WTC11 (cell line): ENCODE data around the gene KCNA1.

ENCODE experiments used
- E2F4 ChIP-seq: sonication (generic); formaldehyde crosslinking; IDR thresholded peaks from 2 replicates; pipeline ENCODE4 v1.8.1; 2022; ENCODE audit warnings: low read depth, mild to moderate bottlenecking, moderate library complexity, missing genetic modification reagents, borderline replicate concordance
- ELF4 ChIP-seq: sonication (generic); formaldehyde crosslinking; IDR thresholded peaks from 2 replicates; pipeline ENCODE4 v1.8.1; 2022; ENCODE audit warnings: low read depth, mild to moderate bottlenecking, moderate library complexity, missing genetic modification reagents
- ESRRA ChIP-seq: sonication (generic); formaldehyde crosslinking; IDR thresholded peaks from 2 replicates; pipeline ENCODE4 v1.8.1; 2022; ENCODE audit warnings: mild to moderate bottlenecking, missing genetic modification reagents, borderline replicate concordance
- NR2C2 ChIP-seq: sonication (generic); formaldehyde crosslinking; IDR thresholded peaks from 2 replicates; pipeline ENCODE4 v1.8.0; 2022; ENCODE audit warnings: mild to moderate bottlenecking, missing genetic modification reagents
- ZNF317 ChIP-seq: sonication (generic); formaldehyde crosslinking; IDR thresholded peaks from 2 replicates; pipeline ENCODE4 v1.8.1; 2023; ENCODE audit warnings: low read depth, mild to moderate bottlenecking, moderate library complexity, missing genetic modification reagents, borderline replicate concordance
- ZNF396 ChIP-seq: fragments of 250-450 bp; sonication (Bioruptor Pico); IDR thresholded peaks from 2 replicates; pipeline ENCODE4 v1.8.0; 2021; ENCODE audit warnings: mild to moderate bottlenecking, moderate library complexity, borderline replicate concordance
- TF ChIP-seq, protein P1 (sequence below): fragments of 200-600 bp; IDR thresholded peaks from 2 replicates; pipeline ENCODE4 v1.8.0; 2022; ENCODE audit warnings: antibody characterized with exemption
- TF ChIP-seq, protein P2 (sequence below): fragments of 250-450 bp; sonication (Bioruptor Pico); IDR thresholded peaks from 2 replicates; pipeline ENCODE4 v1.8.0; 2021; ENCODE audit warnings: mild to moderate bottlenecking
- TF ChIP-seq, protein P3 (sequence below): sonication (generic); formaldehyde crosslinking; IDR thresholded peaks from 2 replicates; pipeline ENCODE4 v1.8.0; 2022; ENCODE audit warnings: mild to moderate bottlenecking, missing genetic modification reagents
- TF ChIP-seq, protein P4 (sequence below): sonication (generic); formaldehyde crosslinking; IDR thresholded peaks from 2 replicates; pipeline ENCODE4 v1.8.1; 2023; ENCODE audit warnings: mild to moderate bottlenecking, missing genetic modification reagents, borderline replicate concordance

DNA sequence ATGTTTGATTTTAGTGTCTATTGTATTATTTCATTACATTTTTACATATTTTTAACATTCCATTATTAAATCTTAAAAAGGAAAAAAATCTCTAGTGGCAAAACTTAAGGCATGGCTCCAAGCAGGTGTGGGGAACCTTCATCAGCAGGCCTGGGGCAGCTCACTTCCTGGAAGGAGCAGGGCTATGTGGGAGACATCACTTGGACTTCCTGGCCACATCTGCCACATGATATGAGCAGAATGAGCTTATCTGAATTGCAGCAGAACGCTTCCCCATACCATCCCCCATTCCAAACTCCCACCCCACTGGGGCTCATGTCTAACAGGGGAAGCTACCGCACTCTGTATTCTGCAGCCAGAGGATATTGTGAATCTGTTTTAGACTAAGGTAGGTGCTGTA, 35.0 kb upstream of the KCNA1 start:
- TF ChIP-seq, protein P1, sequence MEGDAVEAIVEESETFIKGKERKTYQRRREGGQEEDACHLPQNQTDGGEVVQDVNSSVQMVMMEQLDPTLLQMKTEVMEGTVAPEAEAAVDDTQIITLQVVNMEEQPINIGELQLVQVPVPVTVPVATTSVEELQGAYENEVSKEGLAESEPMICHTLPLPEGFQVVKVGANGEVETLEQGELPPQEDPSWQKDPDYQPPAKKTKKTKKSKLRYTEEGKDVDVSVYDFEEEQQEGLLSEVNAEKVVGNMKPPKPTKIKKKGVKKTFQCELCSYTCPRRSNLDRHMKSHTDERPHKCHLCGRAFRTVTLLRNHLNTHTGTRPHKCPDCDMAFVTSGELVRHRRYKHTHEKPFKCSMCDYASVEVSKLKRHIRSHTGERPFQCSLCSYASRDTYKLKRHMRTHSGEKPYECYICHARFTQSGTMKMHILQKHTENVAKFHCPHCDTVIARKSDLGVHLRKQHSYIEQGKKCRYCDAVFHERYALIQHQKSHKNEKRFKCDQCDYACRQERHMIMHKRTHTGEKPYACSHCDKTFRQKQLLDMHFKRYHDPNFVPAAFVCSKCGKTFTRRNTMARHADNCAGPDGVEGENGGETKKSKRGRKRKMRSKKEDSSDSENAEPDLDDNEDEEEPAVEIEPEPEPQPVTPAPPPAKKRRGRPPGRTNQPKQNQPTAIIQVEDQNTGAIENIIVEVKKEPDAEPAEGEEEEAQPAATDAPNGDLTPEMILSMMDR = no peak
- TF ChIP-seq, protein P2, sequence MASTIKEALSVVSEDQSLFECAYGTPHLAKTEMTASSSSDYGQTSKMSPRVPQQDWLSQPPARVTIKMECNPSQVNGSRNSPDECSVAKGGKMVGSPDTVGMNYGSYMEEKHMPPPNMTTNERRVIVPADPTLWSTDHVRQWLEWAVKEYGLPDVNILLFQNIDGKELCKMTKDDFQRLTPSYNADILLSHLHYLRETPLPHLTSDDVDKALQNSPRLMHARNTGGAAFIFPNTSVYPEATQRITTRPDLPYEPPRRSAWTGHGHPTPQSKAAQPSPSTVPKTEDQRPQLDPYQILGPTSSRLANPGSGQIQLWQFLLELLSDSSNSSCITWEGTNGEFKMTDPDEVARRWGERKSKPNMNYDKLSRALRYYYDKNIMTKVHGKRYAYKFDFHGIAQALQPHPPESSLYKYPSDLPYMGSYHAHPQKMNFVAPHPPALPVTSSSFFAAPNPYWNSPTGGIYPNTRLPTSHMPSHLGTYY = no peak
- TF ChIP-seq ELF4 (no peak), ZNF317 (CRISPR knock-in tag) (no peak), NR2C2 (CRISPR knock-in tag) (no peak), E2F4 (CRISPR knock-in tag) (no peak), ESRRA (CRISPR knock-in tag) (no peak), ZNF396 (CRISPR knock-in tag) (no peak)
- TF ChIP-seq, protein P3, sequence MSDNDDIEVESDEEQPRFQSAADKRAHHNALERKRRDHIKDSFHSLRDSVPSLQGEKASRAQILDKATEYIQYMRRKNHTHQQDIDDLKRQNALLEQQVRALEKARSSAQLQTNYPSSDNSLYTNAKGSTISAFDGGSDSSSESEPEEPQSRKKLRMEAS (CRISPR knock-in tag) = no peak
- TF ChIP-seq, protein P4, sequence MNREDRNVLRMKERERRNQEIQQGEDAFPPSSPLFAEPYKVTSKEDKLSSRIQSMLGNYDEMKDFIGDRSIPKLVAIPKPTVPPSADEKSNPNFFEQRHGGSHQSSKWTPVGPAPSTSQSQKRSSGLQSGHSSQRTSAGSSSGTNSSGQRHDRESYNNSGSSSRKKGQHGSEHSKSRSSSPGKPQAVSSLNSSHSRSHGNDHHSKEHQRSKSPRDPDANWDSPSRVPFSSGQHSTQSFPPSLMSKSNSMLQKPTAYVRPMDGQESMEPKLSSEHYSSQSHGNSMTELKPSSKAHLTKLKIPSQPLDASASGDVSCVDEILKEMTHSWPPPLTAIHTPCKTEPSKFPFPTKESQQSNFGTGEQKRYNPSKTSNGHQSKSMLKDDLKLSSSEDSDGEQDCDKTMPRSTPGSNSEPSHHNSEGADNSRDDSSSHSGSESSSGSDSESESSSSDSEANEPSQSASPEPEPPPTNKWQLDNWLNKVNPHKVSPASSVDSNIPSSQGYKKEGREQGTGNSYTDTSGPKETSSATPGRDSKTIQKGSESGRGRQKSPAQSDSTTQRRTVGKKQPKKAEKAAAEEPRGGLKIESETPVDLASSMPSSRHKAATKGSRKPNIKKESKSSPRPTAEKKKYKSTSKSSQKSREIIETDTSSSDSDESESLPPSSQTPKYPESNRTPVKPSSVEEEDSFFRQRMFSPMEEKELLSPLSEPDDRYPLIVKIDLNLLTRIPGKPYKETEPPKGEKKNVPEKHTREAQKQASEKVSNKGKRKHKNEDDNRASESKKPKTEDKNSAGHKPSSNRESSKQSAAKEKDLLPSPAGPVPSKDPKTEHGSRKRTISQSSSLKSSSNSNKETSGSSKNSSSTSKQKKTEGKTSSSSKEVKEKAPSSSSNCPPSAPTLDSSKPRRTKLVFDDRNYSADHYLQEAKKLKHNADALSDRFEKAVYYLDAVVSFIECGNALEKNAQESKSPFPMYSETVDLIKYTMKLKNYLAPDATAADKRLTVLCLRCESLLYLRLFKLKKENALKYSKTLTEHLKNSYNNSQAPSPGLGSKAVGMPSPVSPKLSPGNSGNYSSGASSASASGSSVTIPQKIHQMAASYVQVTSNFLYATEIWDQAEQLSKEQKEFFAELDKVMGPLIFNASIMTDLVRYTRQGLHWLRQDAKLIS (CRISPR knock-in tag) = no peak
